ENCODE results near the gene RFESD.

Gene RFESD

DNA sequence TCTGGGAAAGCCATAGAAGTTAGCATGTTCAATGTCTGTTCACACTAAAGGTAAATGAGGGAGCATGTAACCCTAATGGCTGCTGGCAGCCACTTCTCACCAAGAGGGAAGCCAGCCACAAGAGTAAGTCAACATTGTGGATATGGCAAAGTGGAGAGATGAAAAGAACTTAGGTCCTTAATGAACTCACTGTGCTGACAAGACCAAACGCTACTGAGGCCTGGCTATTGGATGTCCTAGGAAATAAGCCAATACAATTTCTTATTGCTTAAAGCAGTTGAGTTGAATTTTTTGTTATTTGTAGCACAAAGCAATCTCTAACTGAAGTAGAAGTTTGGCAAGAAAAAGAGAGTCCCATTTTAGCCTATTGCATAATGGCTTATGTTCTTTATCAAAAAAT lies 19.9 kb upstream of the RFESD start:
- no peaks in the 10 kb centered on the region for H3K36me3 ChIP-seq (ENCODE audit: low read depth)
- no peak for TF ChIP-seq CTCF (IDR thresholded peaks at IDR 0.05; ENCODE audit: poor library complexity, severe bottlenecking)
- H3K9me3 ChIP-seq (ENCODE audit: severe bottlenecking) = no peaks in the 10 kb centered on the region
- no peak overlapping the region for H3K4me3 ChIP-seq (ENCODE audit: severe bottlenecking)
- DNase-seq (ENCODE audit: low spot score) (no peak), ATAC-seq (ENCODE audit: low read depth) (no peak)
- H3K4me1 ChIP-seq (ENCODE audit: insufficient read depth, poor library complexity, severe bottlenecking) = peaks cover 9% of the 10 kb centered on the region
- no peaks in the 10 kb centered on the region for H3K27me3 ChIP-seq (ENCODE audit: insufficient read depth, poor library complexity, severe bottlenecking)
- no peak overlapping the region for H3K27ac ChIP-seq (ENCODE audit: poor library complexity, severe bottlenecking)

DNA sequence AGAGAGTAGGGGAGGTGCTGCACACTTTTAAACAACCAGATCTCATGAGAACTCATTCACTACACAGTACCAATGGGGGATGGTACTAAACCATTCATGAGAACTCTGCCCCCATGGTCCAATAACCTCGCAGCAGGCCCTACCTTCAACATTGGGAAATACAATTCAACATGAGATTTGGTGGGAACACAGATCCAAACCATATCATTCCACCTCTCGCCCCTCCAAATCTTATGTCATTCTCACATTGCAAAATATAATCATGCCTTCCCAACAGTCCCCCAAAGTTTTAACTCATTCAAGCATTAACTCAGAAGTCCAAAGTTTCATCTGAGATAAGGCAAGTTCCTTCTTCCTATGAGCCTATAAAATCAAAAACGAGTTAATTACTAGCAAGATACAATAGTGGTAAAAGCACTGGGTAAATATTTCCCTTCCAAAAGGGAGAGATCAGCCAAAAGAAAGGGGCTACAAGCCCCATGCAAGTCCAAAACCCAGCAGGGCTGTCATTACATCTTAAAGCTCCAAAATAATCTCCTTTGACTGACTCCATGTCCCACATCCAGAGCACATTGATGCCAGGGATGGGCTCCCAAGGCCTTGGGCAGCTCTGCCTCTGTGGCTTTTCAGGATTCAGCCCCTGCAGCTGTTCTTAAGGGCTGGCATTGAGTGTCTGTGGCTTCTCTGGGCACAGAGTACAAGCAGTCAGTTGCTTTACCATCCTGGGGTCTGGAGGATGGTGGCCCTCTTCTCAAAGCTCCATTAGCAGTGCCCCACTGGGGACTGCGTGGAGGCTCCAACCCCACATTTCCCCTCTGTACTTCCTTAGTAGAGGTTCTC lies 18.4 kb upstream of the RFESD start:
- Histone ChIP-seq H3K4me1 (ENCODE audit: insufficient read depth, poor library complexity, severe bottlenecking) (peaks cover 10% of the 10 kb centered on the region), H3K27ac (ENCODE audit: poor library complexity, severe bottlenecking) (no peak overlapping the region), H3K4me3 (ENCODE audit: severe bottlenecking) (no peak overlapping the region), H3K9me3 (ENCODE audit: severe bottlenecking) (no peaks in the 10 kb centered on the region), H3K36me3 (ENCODE audit: low read depth) (no peaks in the 10 kb centered on the region), H3K27me3 (ENCODE audit: insufficient read depth, poor library complexity, severe bottlenecking) (no peaks in the 10 kb centered on the region)
- DNase-seq (ENCODE audit: low spot score) = no peak
- no peak for ATAC-seq (ENCODE audit: low read depth)
- no peak for TF ChIP-seq CTCF (IDR thresholded peaks at IDR 0.05; ENCODE audit: poor library complexity, severe bottlenecking)

- H3K4me3 ChIP-seq (ENCODE audit: severe bottlenecking) = no peak overlapping the region
- H3K9me3 ChIP-seq (ENCODE audit: severe bottlenecking) = no peaks in the 10 kb centered on the region
- DNase-seq (ENCODE audit: low spot score) (no peak), ATAC-seq (ENCODE audit: low read depth) (no peak)
- TF ChIP-seq CTCF (IDR thresholded peaks at IDR 0.05; ENCODE audit: poor library complexity, severe bottlenecking) = no peak
- no peak overlapping the region for H3K27ac ChIP-seq (ENCODE audit: poor library complexity, severe bottlenecking)
- no peaks in the 10 kb centered on the region for H3K36me3 ChIP-seq (ENCODE audit: low read depth)
- H3K4me1 ChIP-seq (ENCODE audit: insufficient read depth, poor library complexity, severe bottlenecking) = peaks cover 10% of the 10 kb centered on the region
- H3K27me3 ChIP-seq (ENCODE audit: insufficient read depth, poor library complexity, severe bottlenecking) = no peaks in the 10 kb centered on the region
Observed at GRCh38 chr5:95628933-95629332, 17.6 kb upstream of the RFESD start.

DNA sequence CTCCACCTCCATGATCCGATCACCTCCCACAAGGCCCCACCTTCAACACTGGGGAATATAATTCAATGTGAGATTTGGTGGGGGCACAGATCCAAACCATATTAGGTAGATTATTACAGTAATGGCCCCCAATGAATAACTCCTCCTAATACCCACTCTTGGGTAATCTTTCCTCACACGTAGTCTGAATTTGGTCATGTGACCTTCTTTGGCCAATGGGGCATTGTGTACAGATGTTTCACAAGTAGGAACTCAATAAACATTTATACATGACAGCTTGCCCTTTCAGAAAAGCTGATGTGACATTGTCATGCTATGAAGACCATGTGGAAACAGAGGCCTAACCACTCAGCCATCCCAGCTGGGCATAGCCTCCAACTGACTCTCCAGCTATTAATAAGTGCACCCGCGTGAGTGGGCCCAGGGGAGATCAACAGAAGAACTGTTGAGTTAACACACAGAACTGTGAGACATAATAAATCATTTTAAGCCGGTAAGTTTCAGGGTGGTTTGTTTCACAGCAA lies 16.1 kb upstream of the RFESD start:
- Histone ChIP-seq H3K4me1 (ENCODE audit: insufficient read depth, poor library complexity, severe bottlenecking) (peaks cover 10% of the 10 kb centered on the region), H3K4me3 (ENCODE audit: severe bottlenecking) (no peak overlapping the region), H3K27ac (ENCODE audit: poor library complexity, severe bottlenecking) (no peak overlapping the region), H3K27me3 (ENCODE audit: insufficient read depth, poor library complexity, severe bottlenecking) (no peaks in the 10 kb centered on the region), H3K9me3 (ENCODE audit: severe bottlenecking) (no peaks in the 10 kb centered on the region), H3K36me3 (ENCODE audit: low read depth) (no peaks in the 10 kb centered on the region)
- DNase-seq (ENCODE audit: low spot score) = no peak
- no peak for TF ChIP-seq CTCF (IDR thresholded peaks at IDR 0.05; ENCODE audit: poor library complexity, severe bottlenecking)
- ATAC-seq (ENCODE audit: low read depth) = no peak

Measured in RWPE2 (cell line).